HG02763 (cell line): ENCODE data around the gene RCBTB1.
A peak's percentile ranks its signal among the peaks of the same experiment; 100 is the strongest.
"Not testable (repeated sequence)": the region's sequence is repeated elsewhere in the genome, so short reads cannot be mapped to it uniquely, and the experiment has no call there.

Experiments
- ATAC-seq: cut with Tn5 transposase; IDR thresholded peaks from one replicate; pipeline ENCODE4 v1.9.1; 2021; ENCODE audit warnings: mild to moderate bottlenecking, moderate library complexity; ENCODE audit not compliant: unreplicated experiment

RCBTB1 gene

DNA sequence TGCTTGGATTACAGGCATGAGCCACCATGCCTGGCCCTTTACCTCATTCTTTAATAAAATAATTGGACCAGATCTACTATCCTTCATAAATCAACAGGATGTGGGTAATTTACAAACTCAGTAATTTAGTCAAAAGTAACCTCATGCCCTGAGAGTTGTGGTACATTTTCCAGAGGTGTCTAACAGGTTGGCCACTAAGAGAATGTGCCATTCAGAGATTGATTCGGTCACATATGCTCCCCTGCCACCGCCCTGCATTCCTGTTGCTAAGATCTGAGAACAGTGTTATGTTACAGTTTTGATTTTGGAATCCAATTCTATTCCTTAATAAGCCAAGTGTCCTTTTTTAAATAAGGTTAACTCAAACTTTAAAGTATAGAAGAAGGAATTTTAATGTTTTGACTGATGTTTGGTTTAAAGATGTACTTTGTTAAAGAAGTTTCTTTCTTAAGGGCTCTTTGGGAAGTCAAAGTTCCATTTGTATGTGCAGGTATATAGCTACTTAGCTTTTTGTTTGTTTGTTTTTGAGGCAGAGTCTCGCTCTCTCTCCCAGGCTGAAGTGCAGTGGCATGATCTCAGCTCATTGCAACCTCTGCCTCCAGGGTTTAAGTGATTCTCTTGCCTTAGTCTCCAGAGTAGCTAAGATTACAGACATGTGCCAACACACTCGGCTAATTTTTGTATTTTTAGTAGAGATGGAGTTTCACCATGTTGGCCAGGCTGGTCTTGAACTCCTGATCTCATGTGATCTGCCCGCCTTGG lies 60.4 kb downstream of the RCBTB1 start:
- ATAC-seq, result no peak

DNA sequence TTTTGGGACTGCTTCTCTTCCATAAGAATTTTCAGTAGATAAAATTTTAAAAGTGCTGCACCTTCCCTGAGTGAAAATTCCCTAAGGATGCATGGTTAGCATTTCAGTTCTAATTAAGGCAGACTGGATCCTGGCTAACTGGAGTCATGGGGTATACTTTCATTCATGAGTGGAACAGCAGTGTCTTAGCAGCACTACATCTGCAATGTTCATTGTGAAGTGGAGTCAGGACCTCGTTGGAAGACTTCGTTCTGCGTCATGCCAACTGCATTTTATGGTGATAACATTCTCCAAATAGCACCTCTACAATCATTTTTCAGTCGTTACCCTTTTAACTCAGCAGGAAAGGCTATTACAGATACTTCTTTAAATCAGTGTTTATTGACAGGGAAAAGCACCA lies 64.1 kb downstream of the RCBTB1 start:
- no peak for ATAC-seq

- no peak for ATAC-seq
Observed at GRCh38 chr13:49517461-49517860, 67.9 kb downstream of the RCBTB1 start.

DNA sequence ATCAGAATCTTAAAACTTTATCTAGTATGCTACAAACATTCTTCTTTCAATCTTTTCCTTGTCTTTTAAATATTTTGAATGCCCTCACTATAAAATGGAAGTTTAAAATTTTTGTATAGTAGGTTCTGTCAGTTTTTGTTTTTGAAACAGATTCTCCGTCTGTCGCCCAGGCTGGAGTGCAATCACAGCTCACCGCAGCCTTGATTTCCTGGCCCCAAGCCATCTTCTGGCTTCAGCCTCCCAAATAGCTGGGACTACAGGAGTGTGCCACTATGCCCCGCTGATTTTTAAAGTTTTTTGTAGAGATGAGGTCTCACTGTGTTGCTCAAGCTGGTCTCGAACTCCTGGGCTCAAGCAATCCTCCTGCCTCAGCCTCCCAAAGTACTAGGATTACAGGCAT lies 68.9 kb downstream of the RCBTB1 start:
- ATAC-seq, result no peak

DNA sequence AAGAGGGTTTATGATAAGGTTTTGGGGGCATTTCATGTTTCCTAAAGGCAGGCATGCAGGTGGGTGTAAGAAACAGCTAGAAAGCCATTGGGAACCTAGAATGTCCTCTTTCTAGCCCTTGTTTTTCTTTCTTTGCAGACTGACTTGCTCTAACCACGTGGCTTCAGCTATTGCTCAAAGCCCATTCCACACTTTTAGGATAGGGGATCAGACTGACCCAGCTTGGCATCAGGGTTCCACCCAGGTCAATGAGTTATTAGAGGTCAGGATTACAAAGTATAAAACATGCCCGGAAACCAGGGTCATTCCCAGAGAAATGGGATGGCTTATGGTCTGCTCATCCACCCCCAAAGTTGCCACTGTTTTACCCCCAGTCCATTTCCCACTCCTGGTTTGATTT lies 72.8 kb downstream of the RCBTB1 start:
- ATAC-seq, result no peak

DNA sequence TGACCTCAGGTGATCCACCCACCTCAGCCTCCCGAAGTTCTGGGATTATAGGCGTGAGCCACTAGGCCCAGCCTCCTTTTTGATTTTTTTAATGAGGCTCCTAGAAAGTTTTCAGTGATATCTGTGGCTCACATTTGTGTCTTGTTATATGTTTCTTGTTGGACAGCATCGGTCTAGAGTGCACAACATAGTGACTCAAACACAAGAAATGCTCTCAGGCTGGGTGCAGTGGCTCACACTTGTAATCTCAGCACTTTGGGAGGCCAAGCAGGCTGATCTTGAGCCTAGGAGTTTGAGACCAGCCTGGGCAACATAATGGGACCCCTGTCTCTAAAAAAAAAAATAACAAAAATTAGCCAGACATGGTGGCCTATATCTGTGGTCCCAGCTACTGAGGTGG lies 81.4 kb downstream of the RCBTB1 start:
- ATAC-seq, result no peak

DNA sequence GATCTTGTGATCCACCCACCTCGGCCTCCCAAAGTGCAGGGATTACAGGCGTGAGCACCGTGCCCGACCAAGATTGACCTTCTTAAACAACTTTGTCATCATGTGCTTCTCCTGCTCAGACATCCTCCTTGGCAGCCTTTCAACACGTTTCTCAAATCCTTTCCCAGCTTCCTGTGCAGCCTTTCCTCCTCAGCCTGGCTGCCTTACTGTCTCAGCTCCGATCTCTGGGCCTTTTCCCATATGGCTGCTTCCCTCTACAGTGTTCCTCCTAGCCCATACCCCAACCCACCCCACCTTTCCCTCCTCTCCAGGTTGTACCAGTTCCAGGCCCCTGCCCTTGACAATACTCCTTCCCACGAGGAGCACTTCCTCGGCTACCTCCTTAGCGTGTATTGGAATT lies 82.4 kb downstream of the RCBTB1 start:
- ATAC-seq, result no peak

DNA sequence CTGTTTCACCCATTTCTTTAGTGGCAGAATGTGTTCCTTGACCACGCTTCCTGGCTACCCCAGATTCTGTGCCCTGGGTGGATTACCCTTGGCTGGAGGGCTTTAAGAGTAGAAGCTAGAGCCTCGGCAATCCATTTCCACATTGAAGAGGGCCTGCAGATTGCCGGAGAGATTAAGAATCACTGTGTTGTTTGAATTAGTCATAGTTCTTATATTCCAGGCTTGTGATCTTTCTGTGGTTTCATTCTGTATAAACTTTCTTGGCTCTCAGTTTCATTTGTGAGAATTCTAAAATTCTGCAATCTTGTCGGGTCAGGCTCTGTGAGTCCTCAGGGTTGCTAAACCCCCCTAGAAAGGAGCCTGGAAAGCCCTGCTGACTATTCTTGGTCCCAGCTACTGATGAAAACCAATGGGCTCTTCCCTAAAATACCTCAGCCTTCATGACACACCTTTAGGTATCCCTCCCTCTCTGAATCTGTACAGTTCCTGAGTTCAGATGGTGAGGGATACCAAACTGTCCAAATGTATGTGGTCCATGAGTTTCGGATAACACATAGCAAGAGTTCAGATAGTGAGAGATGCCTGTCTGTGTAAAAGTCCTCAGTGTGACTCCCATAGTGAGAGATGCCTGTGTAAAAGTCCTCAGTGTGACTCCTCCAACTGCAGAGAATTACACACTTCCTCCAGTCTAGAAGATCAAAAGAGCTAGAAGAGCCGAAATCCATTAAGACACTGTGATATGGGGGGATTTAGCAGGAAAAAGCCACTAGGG lies 85.3 kb downstream of the RCBTB1 start:
- ATAC-seq, result no peak

- no peak for ATAC-seq
Observed at GRCh38 chr13:49498206-49498605, 87.2 kb downstream of the RCBTB1 start.

- no peak for ATAC-seq
Observed at GRCh38 chr13:49497272-49497671, 88.1 kb downstream of the RCBTB1 start.

DNA sequence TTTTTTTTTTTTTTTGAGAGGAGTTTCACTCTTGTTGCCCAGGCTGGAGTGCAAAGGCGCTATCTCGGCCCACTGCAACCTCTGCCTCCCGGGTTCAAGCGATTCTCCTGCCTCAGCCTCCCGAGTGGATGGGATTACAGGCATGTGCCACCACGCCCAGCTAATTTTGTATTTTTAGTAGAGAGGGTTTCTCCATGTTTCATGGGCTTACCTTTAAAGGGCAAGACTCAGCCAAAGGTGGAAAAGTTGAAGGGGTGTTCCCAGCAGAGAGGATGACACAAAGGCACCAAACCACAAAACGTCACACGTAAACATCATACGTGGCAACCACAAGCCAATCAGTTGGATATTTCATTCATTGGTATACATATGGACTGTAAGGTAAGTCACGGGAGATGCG lies 88.5 kb downstream of the RCBTB1 start:
- not testable (repeated sequence) for ATAC-seq

DNA sequence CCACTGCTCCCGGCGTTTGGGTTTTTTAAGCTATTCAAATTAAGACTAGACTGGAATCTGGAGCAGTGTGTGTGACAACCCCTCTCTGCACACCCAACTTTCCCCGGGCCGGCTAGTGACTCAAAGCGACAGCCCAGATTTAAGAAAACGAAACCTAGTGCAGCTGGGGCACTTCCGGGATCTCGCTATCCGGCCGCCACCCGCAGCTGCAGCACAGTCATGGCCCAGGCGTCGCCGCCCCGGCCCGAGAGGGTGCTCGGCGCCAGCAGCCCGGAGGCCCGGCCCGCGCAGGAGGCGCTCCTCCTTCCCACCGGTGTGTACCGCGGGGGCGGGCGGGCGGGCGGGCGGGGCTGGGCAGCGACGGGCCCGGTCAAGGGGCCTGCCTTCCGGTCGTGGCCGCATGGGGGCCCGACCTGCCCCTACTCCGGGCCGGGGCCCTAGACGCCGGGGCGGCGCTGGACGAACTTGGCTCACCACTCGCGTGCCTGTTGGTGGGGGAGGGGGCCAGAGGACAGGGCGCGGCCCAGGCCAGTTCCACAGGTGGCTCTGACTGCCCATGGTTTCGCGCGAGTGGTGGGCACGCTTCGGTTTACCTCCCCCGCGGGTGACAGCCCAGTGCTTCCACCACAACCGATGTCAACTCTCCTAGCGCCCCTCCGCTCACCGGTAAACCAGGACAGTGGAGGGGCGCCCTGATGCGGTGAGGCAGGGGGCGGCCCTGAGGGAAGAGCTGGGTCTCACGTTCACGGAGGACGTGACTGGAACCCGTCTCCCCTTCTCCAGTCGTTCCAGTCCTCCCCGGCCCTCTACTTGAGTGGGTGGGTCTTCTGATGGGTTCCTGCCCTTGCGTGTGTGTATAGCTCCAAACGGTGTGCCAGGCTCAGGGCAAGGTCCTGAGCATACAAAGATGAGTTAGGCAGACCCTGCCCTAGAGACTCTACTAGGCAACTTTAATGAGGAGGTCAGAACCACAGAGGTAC lies 89.3 kb downstream of the RCBTB1 start, which contains the start of gene PHF11:
PHF11 (plus strand) TSS at position 171 of the 980 bp plus-strand sequence; CDS start at position 220, 49 bp downstream.
- ATAC-seq, result peak; percentile 76

DNA sequence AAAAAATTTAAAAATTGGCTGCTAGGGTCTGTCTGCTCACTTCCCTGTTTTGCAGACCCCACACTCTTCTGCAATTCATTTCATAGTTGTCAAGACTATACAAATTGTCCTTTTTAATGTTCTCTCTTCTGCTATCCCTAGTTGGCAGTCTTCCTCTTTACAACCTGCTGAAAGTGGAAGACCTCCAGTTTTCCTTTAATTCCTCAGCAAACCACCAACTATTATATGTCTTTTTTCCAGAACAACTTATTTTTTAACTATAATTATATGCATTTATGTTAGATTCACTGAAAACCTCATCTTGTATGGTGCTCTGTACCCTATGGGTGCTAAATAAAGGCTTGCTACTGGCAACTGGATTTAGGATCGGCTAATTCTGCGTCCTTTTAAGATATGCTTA lies 90.7 kb downstream of the RCBTB1 start:
- ATAC-seq, result no peak

DNA sequence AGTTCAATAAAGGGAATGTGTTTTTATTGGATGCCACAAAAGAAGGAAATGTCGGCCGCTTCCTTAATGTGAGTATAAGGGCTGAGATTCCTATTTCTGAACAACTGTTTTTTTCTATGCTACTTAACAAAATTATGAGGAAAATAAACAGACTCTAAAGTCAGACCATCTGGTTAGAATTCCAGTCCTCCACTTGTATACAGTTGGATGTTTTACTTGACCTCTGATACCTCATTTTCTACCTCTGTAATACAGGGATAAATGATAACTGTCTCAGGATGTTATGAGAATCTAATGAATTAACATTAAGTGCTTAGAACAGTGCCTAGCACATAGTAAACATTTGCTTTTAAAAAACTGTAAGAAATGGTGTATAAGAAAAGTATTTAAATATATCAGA lies 96.8 kb downstream of the RCBTB1 start:
- no peak for ATAC-seq
